Stimulated activated CD4-positive, alpha-beta T cell treated with anti-CD3 and anti-CD28 coated beads, Interleukin-1b, Interleukin-23, amount 100 ng/mL, for 24 hours (primary cell): ENCODE measurements around the gene ARHGAP12.
"Not testable (repeated sequence)": the region's sequence is repeated elsewhere in the genome, so short reads cannot be mapped to it uniquely, and the experiment has no call there.

Source experiments
- DNase-seq, 4 experiments: peaks; one replicate each; pipeline ENCODE4 v3.0.0-alpha.2; 2020; ENCODE audit warnings: low read depth in 4 of 4, low spot score in 1 of 4

Gene ARHGAP12

DNA sequence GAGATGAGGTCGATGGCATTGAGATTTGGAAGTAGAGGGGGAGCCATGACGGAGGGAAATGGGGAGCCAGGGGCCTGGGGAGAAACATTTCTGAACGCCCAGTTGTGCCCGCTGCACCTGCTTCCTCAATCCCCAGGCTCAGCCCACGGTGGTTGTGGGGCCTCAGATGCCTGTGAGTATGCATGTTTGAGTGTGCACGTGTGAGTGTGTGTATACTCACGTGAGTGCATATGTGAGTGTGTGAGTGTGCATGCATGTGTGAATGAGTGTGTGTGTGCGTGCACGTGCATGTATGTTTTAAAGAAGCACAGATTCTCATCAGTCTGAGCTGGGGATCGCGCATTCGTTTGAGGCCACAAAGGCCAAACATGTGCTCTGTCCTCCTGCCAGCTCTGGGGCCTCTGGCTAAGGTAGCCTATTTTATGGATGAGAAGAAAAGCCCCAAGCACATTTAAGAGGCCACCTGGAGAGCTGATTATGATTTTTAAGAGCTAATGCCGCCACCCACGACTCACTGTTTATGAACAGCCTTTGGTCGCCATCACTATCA, 154.8 kb downstream of the ARHGAP12 start:
- no peak for DNase-seq

DNA sequence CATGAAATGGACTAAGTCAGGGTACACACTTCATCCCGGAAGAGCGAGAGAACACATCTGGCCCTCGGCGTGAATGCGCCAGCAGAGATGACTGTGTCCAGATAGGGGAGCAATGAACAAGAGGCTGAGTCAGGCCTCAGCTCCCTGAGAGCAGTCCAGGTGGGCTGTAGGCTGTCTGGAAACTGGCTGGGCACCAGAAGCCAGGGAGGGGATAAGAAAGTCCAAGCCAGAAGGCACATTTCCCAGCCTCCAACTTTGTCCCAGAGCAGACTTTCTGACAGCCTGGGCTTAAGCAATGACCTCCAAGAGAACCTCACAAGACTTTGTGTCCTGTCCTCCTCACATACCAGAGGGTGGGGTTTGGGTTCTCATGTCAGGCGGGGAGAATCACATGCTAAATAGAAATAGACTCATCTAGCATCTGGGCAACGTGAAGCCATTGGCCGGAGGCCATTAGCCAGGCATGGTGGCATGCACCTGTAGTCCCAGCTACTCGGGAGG, 157.2 kb downstream of the ARHGAP12 start:
- DNase-seq: no peak

DNA sequence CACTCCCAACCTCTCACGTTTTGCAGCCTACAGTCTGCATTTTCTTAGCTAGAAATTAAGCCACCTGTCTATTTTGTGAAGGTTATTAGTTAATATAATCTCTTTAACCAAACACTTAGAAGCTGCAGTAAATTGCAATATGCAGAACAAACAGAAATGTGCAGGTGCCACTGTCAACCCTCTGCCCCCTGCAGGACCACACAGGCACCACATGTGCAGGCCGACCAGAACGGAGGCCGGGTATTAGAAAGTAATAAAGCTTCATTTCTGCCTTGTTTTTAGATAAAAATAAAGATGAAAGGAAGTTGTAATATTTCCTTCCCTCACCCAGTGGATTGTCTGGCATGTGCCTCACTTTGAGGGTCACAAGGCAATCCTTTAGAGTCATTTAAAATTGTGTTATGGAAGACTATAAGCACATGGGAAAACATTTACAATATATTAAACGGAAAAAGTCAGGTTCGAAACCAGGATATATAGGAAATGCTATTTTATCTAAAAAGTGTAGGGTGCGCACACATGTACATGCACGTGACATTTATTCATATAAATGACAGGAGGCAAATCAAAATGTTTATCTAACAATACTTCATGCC, 158.2 kb downstream of the ARHGAP12 start:
- DNase-seq: peak in 3 of 4 experiments; percentile 33 to 40 (median 39)

- no peak for DNase-seq
Observed at GRCh38 chr10:31769564-31769963, 159.1 kb downstream of the ARHGAP12 start.

- not testable (repeated sequence) for DNase-seq
Observed at GRCh38 chr10:31768935-31769334, 159.7 kb downstream of the ARHGAP12 start.

DNA sequence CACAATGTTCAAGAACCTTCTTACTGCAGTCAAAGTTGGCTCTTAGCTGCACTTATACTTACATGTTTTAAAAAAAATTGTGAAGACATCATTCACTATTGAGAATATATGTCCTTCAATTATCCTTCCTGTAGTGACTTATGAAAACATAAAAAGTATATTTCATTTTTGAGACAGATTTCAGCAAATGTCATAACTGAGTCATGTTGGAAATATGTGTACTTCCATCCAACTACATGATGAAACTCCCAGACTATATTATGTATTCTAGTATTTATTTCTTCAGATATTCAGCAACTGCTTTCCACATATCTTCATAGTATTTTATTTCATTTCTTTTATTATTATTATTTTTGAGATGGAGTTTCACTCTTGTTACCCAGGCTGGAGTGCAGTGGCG, 160.2 kb downstream of the ARHGAP12 start:
- no peak for DNase-seq

- no peak for DNase-seq
Observed at GRCh38 chr10:31765541-31765940, 163.1 kb downstream of the ARHGAP12 start.

DNA sequence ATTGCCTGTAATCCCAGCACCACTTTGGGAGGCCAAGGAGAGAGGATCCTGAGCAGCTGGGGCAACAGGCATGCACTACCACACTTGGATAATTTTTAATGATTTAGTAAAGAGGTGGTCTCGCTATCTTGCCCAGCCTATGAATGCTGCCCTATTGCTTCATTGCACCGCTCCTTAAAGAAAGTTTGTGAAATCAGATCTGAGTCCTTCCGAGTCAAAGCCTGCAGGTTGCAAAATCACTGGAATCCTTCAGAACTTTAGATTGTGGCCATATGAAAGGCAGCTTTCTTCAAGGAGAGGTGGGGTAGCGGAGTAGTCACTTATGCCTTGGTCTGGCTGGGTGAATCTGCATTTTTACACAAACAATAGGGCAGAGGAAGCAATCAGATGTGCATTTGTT, 166.3 kb downstream of the ARHGAP12 start:
- no peak for DNase-seq

GRCh38 chr10:31761156-31761555, 167.5 kb downstream of the ARHGAP12 start:
- no peak for DNase-seq

DNA sequence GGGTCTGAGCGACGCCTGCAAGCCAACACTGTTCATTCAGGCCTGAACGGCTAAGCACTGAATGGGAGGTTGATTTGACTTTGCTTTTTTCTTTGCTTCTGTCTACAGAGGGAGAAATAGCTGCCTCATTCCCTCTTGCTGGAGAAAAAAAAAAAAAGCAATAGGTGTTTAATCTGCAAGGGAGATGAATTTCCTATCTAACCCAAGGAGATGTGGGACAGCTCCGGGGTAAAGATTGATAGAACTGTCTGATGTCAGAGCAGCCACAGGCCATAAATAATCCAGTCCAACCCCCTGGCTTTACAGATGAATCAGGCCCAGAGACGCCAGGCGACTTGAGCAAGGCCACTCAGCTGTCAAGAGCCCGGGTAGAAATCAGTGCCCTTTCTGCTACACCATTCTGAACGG, 168.0 kb downstream of the ARHGAP12 start:
- no peak for DNase-seq

DNA sequence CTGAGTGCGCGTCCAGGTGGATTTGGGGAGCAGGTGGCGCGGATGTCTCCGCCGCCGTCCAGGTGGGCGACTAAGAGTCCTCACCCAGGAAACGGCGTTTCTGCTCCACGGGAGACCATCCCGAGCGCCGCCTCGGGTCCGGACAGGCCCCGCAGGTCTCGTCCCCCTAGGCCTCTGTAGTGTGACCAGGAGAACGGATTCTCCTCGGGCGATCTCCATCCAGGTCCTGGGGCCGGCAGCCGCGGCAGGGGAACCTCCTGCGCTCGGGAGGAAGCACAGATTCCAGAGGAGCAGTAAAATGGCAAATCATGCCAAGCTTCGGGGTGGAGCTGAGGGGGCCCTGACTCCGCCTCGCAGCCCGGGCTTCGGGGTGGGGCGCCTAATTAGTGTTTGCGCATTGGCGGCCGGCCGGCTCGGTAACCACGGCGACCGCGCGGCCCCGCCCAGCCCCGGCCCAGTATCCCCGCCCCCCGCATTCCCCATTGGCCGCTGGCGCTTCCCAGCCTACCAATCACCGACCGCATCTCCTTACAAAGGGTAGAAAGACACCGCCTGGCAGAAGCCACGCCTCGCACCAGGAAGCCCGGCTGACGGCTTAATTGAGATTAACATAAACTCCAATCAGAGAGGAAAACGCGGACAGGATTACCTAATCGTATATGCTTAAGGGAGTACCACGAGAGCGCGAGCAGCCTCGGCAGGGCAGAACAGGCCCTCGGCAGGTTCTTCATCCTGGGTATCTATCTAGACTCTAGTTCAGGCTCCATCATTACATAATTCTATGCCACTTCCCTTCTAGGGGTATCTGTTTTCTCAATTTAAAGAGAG, 168.6 kb downstream of the ARHGAP12 start:
- DNase-seq: peak; percentile 84 to 90 (median 90)

DNA sequence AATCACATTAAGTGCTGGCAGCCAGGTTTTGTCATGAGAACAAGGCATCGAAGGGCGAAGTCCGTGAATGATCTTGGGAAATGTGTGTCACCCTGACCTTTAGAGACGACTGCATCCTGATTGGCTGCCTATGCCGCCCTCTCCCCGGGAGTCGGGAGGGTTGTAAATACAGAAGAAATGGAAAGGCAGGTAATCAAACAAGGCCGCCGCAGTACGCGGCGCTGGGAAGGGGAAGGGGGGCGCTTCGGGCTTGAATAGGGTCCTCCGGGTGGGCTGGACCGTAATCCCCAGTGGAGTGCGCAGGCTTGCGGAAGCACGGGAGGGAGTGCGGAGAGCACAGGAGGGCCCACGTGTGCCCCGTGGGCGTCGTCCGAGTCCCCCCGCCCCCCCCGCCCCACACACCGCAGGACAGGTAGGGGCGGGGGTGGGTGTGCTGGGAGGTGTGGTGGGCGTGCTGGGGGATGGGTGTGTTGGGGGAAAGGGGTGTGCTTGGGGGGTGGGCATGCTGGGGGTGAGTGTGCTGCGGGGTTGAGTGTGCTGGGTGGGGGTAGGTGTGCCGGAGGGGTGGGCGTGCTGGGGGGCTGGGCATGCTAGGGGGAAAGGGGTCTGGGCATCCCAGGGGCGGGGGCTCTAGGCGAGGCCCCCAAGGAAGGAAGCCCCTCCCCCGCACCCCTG, 169.4 kb downstream of the ARHGAP12 start:
- peak in 3 of 4 experiments; percentile 31 to 60 (median 38) for DNase-seq

GRCh38 chr10:31758495-31758894, 170.1 kb downstream of the ARHGAP12 start:
- DNase-seq: no peak

GRCh38 chr10:31757831-31758230, 170.8 kb downstream of the ARHGAP12 start:
- DNase-seq: no peak

DNA sequence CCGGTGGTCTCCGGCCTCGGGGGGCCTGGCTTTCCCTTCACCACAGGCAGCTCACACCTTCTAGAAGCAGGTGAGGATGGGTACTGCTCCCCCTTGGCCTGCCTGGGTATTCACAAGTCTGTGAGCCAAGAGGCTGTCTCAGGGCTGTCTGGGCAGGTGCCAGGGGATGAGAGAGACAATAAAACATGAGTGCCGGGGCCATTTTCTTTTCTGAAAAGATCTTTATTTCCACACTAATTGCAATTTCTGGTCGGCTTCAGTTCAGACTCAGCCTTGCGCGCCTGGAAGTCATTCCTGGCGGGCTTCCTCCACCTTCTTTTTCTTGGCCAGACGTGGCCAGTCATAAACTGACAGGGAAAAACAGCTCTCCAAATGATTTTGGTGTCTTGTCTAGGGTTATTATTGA, 171.2 kb downstream of the ARHGAP12 start:
- no peak for DNase-seq

DNA sequence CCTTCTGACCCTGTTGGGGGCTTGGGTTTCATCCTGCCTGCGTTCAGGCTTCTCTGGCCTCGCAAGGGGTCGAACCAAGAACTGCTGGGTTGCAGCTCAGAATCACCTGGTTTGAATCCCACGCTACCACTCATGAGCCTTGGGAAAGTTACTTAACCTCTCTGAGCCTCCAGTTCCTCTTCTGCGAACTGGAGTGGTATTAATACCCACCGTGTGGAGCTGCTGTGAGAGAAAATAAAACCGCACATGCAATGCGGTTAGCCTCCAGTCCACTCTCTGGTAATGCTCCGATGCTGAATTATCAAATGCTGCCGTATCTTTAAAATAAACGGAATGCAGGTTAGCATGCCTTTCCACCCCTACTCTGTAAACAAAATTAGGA, 171.9 kb downstream of the ARHGAP12 start:
- no peak for DNase-seq

GRCh38 chr10:31756101-31756728, 172.4 kb downstream of the ARHGAP12 start:
- DNase-seq: no peak
